ENCODE measurements around the gene DNAJC4.
"Not testable (repeated sequence)": the region's sequence is repeated elsewhere in the genome, so short reads cannot be mapped to it uniquely, and the experiment has no call there.

The DNAJC4 gene

GRCh38 chr11:64240435-64241240 is 10.3 kb downstream of the DNAJC4 start, which contains the start of gene FKBP2:
Gene FKBP2, plus strand, starts transcription at chr11:64241095. Its CDS starts 1,293 bp downstream, at chr11:64242388.
- TF ChIP-seq TAF1 (IDR thresholded peaks at IDR 0.05; ENCODE audit: borderline replicate concordance, low read depth, low read length) (peak; percentile 82), POLR2A (IDR thresholded peaks at IDR 0.05; ENCODE audit: low read depth, low read length) (peak; percentile 89), POLR2AphosphoS5 (IDR thresholded peaks at IDR 0.05; ENCODE audit: low read depth, low read length) (peak; percentile 79)
- FAIRE-seq = peak; percentile 100
- peak; percentile 96 for DNase-seq (ENCODE audit: insufficient read length)

- DNase-seq (ENCODE audit: insufficient read length) = peak; percentile 89
- no peak for TF ChIP-seq TAF1 (IDR thresholded peaks at IDR 0.05; ENCODE audit: borderline replicate concordance, low read depth, low read length)
- TF ChIP-seq POLR2AphosphoS5 (IDR thresholded peaks at IDR 0.05; ENCODE audit: low read depth, low read length) = no peak
- TF ChIP-seq POLR2A (IDR thresholded peaks at IDR 0.05; ENCODE audit: low read depth, low read length) = no peak
- no peak for FAIRE-seq
These were observed 10.8 kb downstream of the DNAJC4 start for GRCh38 chr11:64241241-64241490.

GRCh38 chr11:64241491-64242374 is 11.4 kb downstream of the DNAJC4 start:
- DNase-seq (ENCODE audit: insufficient read length) = peak; percentile 92
- no peak for FAIRE-seq
- TF ChIP-seq POLR2A (IDR thresholded peaks at IDR 0.05; ENCODE audit: low read depth, low read length) (peak; percentile 64), TAF1 (IDR thresholded peaks at IDR 0.05; ENCODE audit: borderline replicate concordance, low read depth, low read length) (no peak; the same call in 1 of the 2 replicates), POLR2AphosphoS5 (IDR thresholded peaks at IDR 0.05; ENCODE audit: low read depth, low read length) (peak; percentile 42; the same call in 1 of the 2 replicates)

GRCh38 chr11:64243236-64243854 is 13.0 kb downstream of the DNAJC4 start:
- DNase-seq (ENCODE audit: insufficient read length) = no peak
- no peak for FAIRE-seq
- peak; percentile 40; the same call in 1 of the 2 replicates for TF ChIP-seq POLR2A (IDR thresholded peaks at IDR 0.05; ENCODE audit: low read depth, low read length)
- TF ChIP-seq TAF1 (IDR thresholded peaks at IDR 0.05; ENCODE audit: borderline replicate concordance, low read depth, low read length) = no peak
- peak; percentile 88 for TF ChIP-seq POLR2AphosphoS5 (IDR thresholded peaks at IDR 0.05; ENCODE audit: low read depth, low read length)

- TF ChIP-seq POLR2AphosphoS5 (IDR thresholded peaks at IDR 0.05; ENCODE audit: low read depth, low read length) (no peak), TAF1 (IDR thresholded peaks at IDR 0.05; ENCODE audit: borderline replicate concordance, low read depth, low read length) (no peak), POLR2A (IDR thresholded peaks at IDR 0.05; ENCODE audit: low read depth, low read length) (no peak)
- DNase-seq (ENCODE audit: insufficient read length) (no peak), FAIRE-seq (no peak)
These were observed 13.8 kb downstream of the DNAJC4 start for GRCh38 chr11:64244107-64244506.

GRCh38 chr11:64244966-64245365 is 14.6 kb downstream of the DNAJC4 start:
- FAIRE-seq (no peak), DNase-seq (ENCODE audit: insufficient read length) (no peak)
- TF ChIP-seq TAF1 (IDR thresholded peaks at IDR 0.05; ENCODE audit: borderline replicate concordance, low read depth, low read length) = no peak
- TF ChIP-seq POLR2AphosphoS5 (IDR thresholded peaks at IDR 0.05; ENCODE audit: low read depth, low read length) = no peak
- TF ChIP-seq POLR2A (IDR thresholded peaks at IDR 0.05; ENCODE audit: low read depth, low read length) = no peak

GRCh38 chr11:64245401-64245796 is 15.1 kb downstream of the DNAJC4 start:
- DNase-seq (ENCODE audit: insufficient read length) (no peak), FAIRE-seq (no peak)
- TF ChIP-seq POLR2A (IDR thresholded peaks at IDR 0.05; ENCODE audit: low read depth, low read length) (no peak), POLR2AphosphoS5 (IDR thresholded peaks at IDR 0.05; ENCODE audit: low read depth, low read length) (no peak), TAF1 (IDR thresholded peaks at IDR 0.05; ENCODE audit: borderline replicate concordance, low read depth, low read length) (no peak)

- TF ChIP-seq POLR2AphosphoS5 (IDR thresholded peaks at IDR 0.05; ENCODE audit: low read depth, low read length) (no peak; the same call in 1 of the 2 replicates), POLR2A (IDR thresholded peaks at IDR 0.05; ENCODE audit: low read depth, low read length) (no peak), TAF1 (IDR thresholded peaks at IDR 0.05; ENCODE audit: borderline replicate concordance, low read depth, low read length) (0 out of 2 replicates have a peak, but pooled peaks have one; percentile 39)
- DNase-seq (ENCODE audit: insufficient read length) = no peak
- peak; percentile 44 for FAIRE-seq
These were observed 15.7 kb downstream of the DNAJC4 start for GRCh38 chr11:64245797-64246620.

- DNase-seq (ENCODE audit: insufficient read length) = not testable (repeated sequence)
- peak; percentile 24 for FAIRE-seq
These were observed 16.2 kb downstream of the DNAJC4 start for GRCh38 chr11:64246621-64246870.

GRCh38 chr11:64246871-64247728 is 16.8 kb downstream of the DNAJC4 start, which contains the start of gene PPP1R14B:
Gene PPP1R14B, minus strand, starts transcription at chr11:64246943. Its CDS starts 270 bp downstream, at chr11:64246673.
- DNase-seq (ENCODE audit: insufficient read length) = peak; percentile 91
- no peak for TF ChIP-seq POLR2AphosphoS5 (IDR thresholded peaks at IDR 0.05; ENCODE audit: low read depth, low read length)
- no peak for TF ChIP-seq TAF1 (IDR thresholded peaks at IDR 0.05; ENCODE audit: borderline replicate concordance, low read depth, low read length)
- no peak for TF ChIP-seq POLR2A (IDR thresholded peaks at IDR 0.05; ENCODE audit: low read depth, low read length)
- FAIRE-seq = peak; percentile 60
